IMR-90 (cell line): ENCODE results near the gene RYR3. TPM values are rescaled to one million over a fixed set of nuclear protein-coding genes. Genes with fewer than 3 reads are reported as not detected.

ENCODE experiments used
- ATAC-seq: fragments of 200-7000 bp; cut with Tn5 transposase; 2 replicates; pipeline ENCODE4 v1.9.1; 2020; ENCODE audit warnings: low read depth, mild to moderate bottlenecking, moderate library complexity
- BruUV-seq: library from RNA; stranded (reverse); fragments of 400-500 nt; replicated peaks from 2 replicates; lab custom pipeline; 2021; lab: Mats Ljungman, UMichigan
- CTCF ChIA-PET: fragments of 300-600 bp; formaldehyde crosslinking; extraction: SDS; loops from one replicate; lab custom pipeline; 2021; ENCODE audit warnings: antibody characterized with exemption; lab: Yijun Ruan, JAX
- POLR2A ChIA-PET: fragments of 300-600 bp; sonication (Branson Sonifier 250); formaldehyde crosslinking; loops from one replicate; lab custom pipeline; 2022; ENCODE audit warnings: antibody characterized with exemption; ENCODE audit not compliant: unreplicated experiment; lab: Charles Lee
- DNase-seq: peaks from one replicate; pipeline ENCODE4 v3.0.0; 2013
- H2AFZ ChIP-seq: replicated peaks from 2 replicates; pipeline ENCODE3; 2013; ENCODE audit warnings: low read length, mild to moderate bottlenecking; ENCODE audit not compliant: poor library complexity
- H2AK5ac ChIP-seq: 2 replicates; pipeline ENCODE4 v1.6.1; 2013; ENCODE audit warnings: low read depth, low read length, inconsistent platforms
- H2AK9ac ChIP-seq: replicated peaks from 2 replicates; pipeline ENCODE3; 2013; ENCODE audit warnings: mild to moderate bottlenecking, low read depth, low read length, moderate library complexity; ENCODE audit not compliant: poor library complexity
- H2BK120ac ChIP-seq: 2 replicates; pipeline ENCODE4 v1.6.1; 2013; ENCODE audit warnings: low read depth, low read length, inconsistent platforms
- H2BK15ac ChIP-seq: 3 replicates; pipeline ENCODE4 v1.6.1; 2013; ENCODE audit warnings: low read depth, low read length, inconsistent platforms
- H2BK20ac ChIP-seq: 2 replicates; pipeline ENCODE4 v1.6.1; 2013; ENCODE audit warnings: low read depth, mild to moderate bottlenecking, inconsistent platforms, low read length, moderate library complexity
- H2BK5ac ChIP-seq: 2 replicates; pipeline ENCODE4 v1.6.1; 2013; ENCODE audit warnings: mild to moderate bottlenecking, low read depth, low read length, inconsistent platforms; ENCODE audit not compliant: poor library complexity, severe bottlenecking
- H3K14ac ChIP-seq: replicated peaks from 2 replicates; pipeline ENCODE4 v1.6.1; 2013; ENCODE audit warnings: low read depth, low read length, inconsistent platforms
- H3K18ac ChIP-seq: 2 replicates; pipeline ENCODE4 v1.6.1; 2013; ENCODE audit warnings: low read depth, low read length, control low read depth
- H3K23ac ChIP-seq: 2 replicates; pipeline ENCODE4 v1.6.1; 2013; ENCODE audit warnings: low read depth, low read length, inconsistent platforms
- H3K27ac ChIP-seq: 2 replicates; pipeline ENCODE4 v1.5.1; 2013; ENCODE audit warnings: mild to moderate bottlenecking, control low read depth, low read length; ENCODE audit not compliant: insufficient read depth
- H3K27me3 ChIP-seq: 2 replicates; pipeline ENCODE4 v1.6.1; 2013; ENCODE audit warnings: low read length; ENCODE audit not compliant: control insufficient read depth, insufficient read depth
- H3K36me3 ChIP-seq: 2 replicates; pipeline ENCODE4 v1.6.1; 2013; ENCODE audit warnings: low read length, mixed read lengths; ENCODE audit not compliant: control insufficient read depth, insufficient read depth
- H3K4ac ChIP-seq: 2 replicates; pipeline ENCODE4 v1.6.1; 2013; ENCODE audit warnings: low read depth, low read length, inconsistent platforms
- H3K4me1 ChIP-seq: 2 replicates; pipeline ENCODE4 v1.6.1; 2013; ENCODE audit warnings: low read length, mixed read lengths; ENCODE audit not compliant: control insufficient read depth, insufficient read depth
- H3K4me2 ChIP-seq: 2 replicates; pipeline ENCODE4 v1.6.1; 2013; ENCODE audit warnings: low read depth, mild to moderate bottlenecking, control low read depth, low read length, moderate library complexity
- H3K4me3 ChIP-seq: 2 replicates; pipeline ENCODE4 v1.5.1; 2013; ENCODE audit warnings: low read depth, mild to moderate bottlenecking, control low read depth, low read length, moderate library complexity; ENCODE audit not compliant: insufficient read depth
- H3K56ac ChIP-seq: 2 replicates; pipeline ENCODE4 v1.6.1; 2013; ENCODE audit warnings: low read length, inconsistent platforms; ENCODE audit not compliant: insufficient read depth; ENCODE audit errors: extremely low read depth
- H3K79me1 ChIP-seq, 2 experiments: 2 replicates each; pipeline ENCODE4 v1.6.1; 2013; ENCODE audit warnings: low read length in 2 of 2, inconsistent platforms in 1 of 2, low read depth in 1 of 2
- H3K9ac ChIP-seq: 2 replicates; pipeline ENCODE4 v1.6.1; 2013; ENCODE audit warnings: low read depth, low read length, control low read depth
- H3K9me1 ChIP-seq: 2 replicates; pipeline ENCODE4 v1.6.1; 2013; ENCODE audit warnings: low read length, inconsistent platforms; ENCODE audit not compliant: insufficient read depth
- H3K9me3 ChIP-seq: 2 replicates; pipeline ENCODE4 v1.6.1; 2013; ENCODE audit warnings: low read length; ENCODE audit not compliant: control insufficient read depth, insufficient read depth
- H4K20me1 ChIP-seq: 2 replicates; pipeline ENCODE4 v1.6.1; 2013; ENCODE audit warnings: low read length, inconsistent platforms; ENCODE audit not compliant: insufficient read depth
- H4K5ac ChIP-seq: 2 replicates; pipeline ENCODE4 v1.6.1; 2013; ENCODE audit warnings: mild to moderate bottlenecking, low read depth, low read length, control low read depth
- H4K8ac ChIP-seq, 2 experiments: 2 replicates each; pipeline ENCODE4 v1.6.1; 2013; ENCODE audit warnings: low read depth in 2 of 2, low read length in 2 of 2, control low read depth in 1 of 2, inconsistent platforms in 1 of 2
- H4K91ac ChIP-seq: 2 replicates; pipeline ENCODE4 v1.6.1; 2013; ENCODE audit warnings: low read depth, low read length, inconsistent platforms; ENCODE audit not compliant: insufficient read depth
- MAFK ChIP-seq: IDR thresholded peaks from 2 replicates; pipeline ENCODE4 v1.6.1; 2012; ENCODE audit warnings: low read depth, low read length, improper control_type of control experiment
- MXI1 ChIP-seq: IDR thresholded peaks from 2 replicates; pipeline ENCODE4 v1.6.1; 2012; ENCODE audit warnings: low read depth, mild to moderate bottlenecking, low read length, moderate library complexity, borderline replicate concordance
- RCOR1 ChIP-seq: IDR thresholded peaks from 2 replicates; pipeline ENCODE4 v1.6.1; 2012; ENCODE audit warnings: mild to moderate bottlenecking, low read length, improper control_type of control experiment; ENCODE audit not compliant: insufficient replicate concordance
- RFX5 ChIP-seq: IDR thresholded peaks from 2 replicates; pipeline ENCODE4 v1.8.0; 2012; ENCODE audit warnings: low read depth, mild to moderate bottlenecking, low read length, moderate library complexity
- SMC3 ChIP-seq: fragments of 150-350 bp; IDR thresholded peaks from 2 replicates; pipeline ENCODE4 v1.6.1; 2016; ENCODE audit warnings: low read depth, mild to moderate bottlenecking, antibody characterized with exemption, low read length, moderate library complexity
- WGBS, 2 experiments: methylation state at CpG; one replicate each; pipeline versions ENCODE4 v1.1.5 to v1.1.7; 2013; ENCODE audit warnings: missing lambda C conversion rate in 2 of 2; ENCODE audit not compliant: insufficient read length in 1 of 2; ENCODE audit errors: extremely low coverage in 2 of 2; 5-methylcytosine and 5-hydroxymethylcytosine counted together
- dilution Hi-C: fragments of 300-500 bp; cut with HindIII; formaldehyde crosslinking; loops from one replicate; pipeline ENCODE4 v1.14.3; 2018; ENCODE audit warnings: low sequenced_read_pairs; ENCODE audit not compliant: unreplicated experiment
- in situ Hi-C: fragments of 300-500 bp; cut with MboI; formaldehyde crosslinking; loops from 3 replicates; pipeline ENCODE4 v1.14.3; 2019; ENCODE audit warnings: low sequenced_read_pairs, inconsistent platforms, mixed read lengths
- intact Hi-C: fragments of 100-400 bp; cut with micrococcal nuclease; formaldehyde crosslinking; loops from 2 replicates; pipeline ENCODE4 v1.10.0; 2022
- polyA plus RNA-seq, 3 experiments: library from polyadenylated mRNA; depleted of rRNA; stranded (reverse); fragments of >200 nt; gene quantifications; 2 replicates each; pipeline ENCODE4 v1.2.3, GENCODE V29; 2012; ENCODE audit warnings: low replicate concordance in 1 of 3
- total RNA-seq: library from RNA; depleted of rRNA; stranded (reverse); fragments of >200 nt; gene quantifications from 2 replicates; pipeline ENCODE4 v1.2.3, GENCODE V29; 2012
- TF ChIP-seq, protein P1 (sequence below): fragments of 150-350 bp; IDR thresholded peaks from 2 replicates; pipeline ENCODE4 v1.6.1; 2016; ENCODE audit warnings: low read depth, mild to moderate bottlenecking, low read length, moderate library complexity, borderline replicate concordance

The RYR3 gene
- total and polyA plus RNA-seq, 2 of the 4 experiments (the other 2 are of a cell fraction): 0.18 TPM; not detected in 1

DNA sequence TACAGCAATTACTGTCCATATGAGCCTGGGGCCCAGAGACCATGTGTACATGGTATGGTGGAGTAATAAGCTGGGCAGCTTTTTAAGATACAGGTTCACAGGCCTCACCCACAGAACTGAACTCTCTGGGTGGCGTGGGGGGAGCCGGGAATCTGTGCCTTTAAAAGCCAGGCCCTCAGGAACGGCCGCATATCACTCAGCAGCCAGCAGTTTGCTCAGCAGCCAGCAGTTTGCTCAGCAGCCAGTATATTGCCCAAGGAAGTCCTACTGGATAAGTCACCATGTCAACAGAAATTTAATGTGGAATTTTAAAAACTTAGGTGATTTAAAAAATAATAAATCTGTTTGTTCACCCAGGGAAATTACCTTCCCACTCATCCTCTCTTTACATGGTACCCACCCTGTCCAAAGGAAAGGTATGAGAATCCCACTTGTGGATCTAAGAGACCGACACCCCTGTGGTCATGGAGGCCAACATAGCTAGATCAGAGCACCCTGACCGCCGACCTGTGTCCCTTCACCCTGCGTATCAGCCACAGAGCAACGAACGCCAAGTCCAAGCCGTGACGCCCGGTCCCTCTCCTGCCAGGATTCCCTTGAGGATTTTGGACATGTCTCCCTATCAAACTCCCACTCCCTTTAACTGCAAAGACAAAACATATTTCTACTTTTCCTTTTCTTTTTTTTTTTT is 561.8 kb downstream of the RYR3 start:
- POLR2A ChIA-PET: no interaction called here
- Histone ChIP-seq H3K9ac (no peak overlapping the region), H2AK5ac (no peak overlapping the region), H3K4me2 (no peak overlapping the region), H3K36me3 (no peaks in the 10 kb centered on the region), H4K20me1 (no peaks in the 10 kb centered on the region), H4K5ac (no peak overlapping the region), H3K27ac (no peak overlapping the region), H2BK120ac (no peak overlapping the region), H3K56ac (no peak overlapping the region), H2BK15ac (no peak overlapping the region), H3K79me1 (no peaks in the 10 kb centered on the region), H2AK9ac (peak overlapping the region; percentile 52), H3K4me3 (no peak overlapping the region), H3K23ac (no peak overlapping the region), H3K27me3 (no peaks in the 10 kb centered on the region), H2BK5ac (no peak overlapping the region), H3K9me1 (0 out of 2 replicates have a peak, but pooled peaks cover 3% of the 10 kb centered on the region), H4K91ac (no peak overlapping the region), H3K14ac (no peak overlapping the region), H3K4me1 (no peaks in the 10 kb centered on the region), H2BK20ac (no peak overlapping the region), H3K9me3 (no peaks in the 10 kb centered on the region), H3K4ac (no peak overlapping the region), H2AFZ (no peak overlapping the region), H3K18ac (no peak overlapping the region), H4K8ac (no peak overlapping the region)
- BruUV-seq: no TSS peak
- CTCF ChIA-PET: no interaction called here
- ATAC-seq (peak; percentile 70), DNase-seq (peak; percentile 21)
- TF ChIP-seq, protein P1, sequence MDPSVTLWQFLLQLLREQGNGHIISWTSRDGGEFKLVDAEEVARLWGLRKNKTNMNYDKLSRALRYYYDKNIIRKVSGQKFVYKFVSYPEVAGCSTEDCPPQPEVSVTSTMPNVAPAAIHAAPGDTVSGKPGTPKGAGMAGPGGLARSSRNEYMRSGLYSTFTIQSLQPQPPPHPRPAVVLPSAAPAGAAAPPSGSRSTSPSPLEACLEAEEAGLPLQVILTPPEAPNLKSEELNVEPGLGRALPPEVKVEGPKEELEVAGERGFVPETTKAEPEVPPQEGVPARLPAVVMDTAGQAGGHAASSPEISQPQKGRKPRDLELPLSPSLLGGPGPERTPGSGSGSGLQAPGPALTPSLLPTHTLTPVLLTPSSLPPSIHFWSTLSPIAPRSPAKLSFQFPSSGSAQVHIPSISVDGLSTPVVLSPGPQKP: no peak
- no peak for TF ChIP-seq MAFK
- TF ChIP-seq RFX5: no peak
- no peak for TF ChIP-seq RCOR1
- no peak for TF ChIP-seq MXI1
- no peak for TF ChIP-seq SMC3
- in situ Hi-C loops: no loop called here
- intact Hi-C loops: no loop called here
- dilution Hi-C loops: no loop called here
- 74% methylated on average over 6 of the region's 13 CpGs; no CpG with 5 or more reads in 1 of the 2 experiments for WGBS, 2 experiments
